Tibial nerve (tissue), 4 donors: Measurements from ENCODE around the gene VOPP1.

Experiments used
- CTCF ChIP-seq, 5 experiments: fragments of 200-600 bp in 3 of 5; fragments of 450-650 bp in 2 of 5; sonication (generic) in 3 of 5; IDR thresholded peaks; one replicate each; pipeline ENCODE4 v1.5.1; 2016 to 2019; ENCODE audit warnings: antibody characterized with exemption in 5 of 5, mild to moderate bottlenecking in 3 of 5, moderate library complexity in 2 of 5
- EP300 ChIP-seq, 2 donors: sonication (generic); formaldehyde crosslinking; IDR thresholded peaks; one replicate each; pipeline ENCODE4 v1.6.1; 2017; ENCODE audit warnings: antibody characterized with exemption in 2 of 2, mild to moderate bottlenecking in 1 of 2
- POLR2A ChIP-seq, 2 donors: fragments of 450-650 bp; IDR thresholded peaks; one replicate each; pipeline ENCODE4 v1.6.1; 2017; ENCODE audit warnings: antibody characterized with exemption in 2 of 2, mild to moderate bottlenecking in 2 of 2, moderate library complexity in 2 of 2

DNA sequence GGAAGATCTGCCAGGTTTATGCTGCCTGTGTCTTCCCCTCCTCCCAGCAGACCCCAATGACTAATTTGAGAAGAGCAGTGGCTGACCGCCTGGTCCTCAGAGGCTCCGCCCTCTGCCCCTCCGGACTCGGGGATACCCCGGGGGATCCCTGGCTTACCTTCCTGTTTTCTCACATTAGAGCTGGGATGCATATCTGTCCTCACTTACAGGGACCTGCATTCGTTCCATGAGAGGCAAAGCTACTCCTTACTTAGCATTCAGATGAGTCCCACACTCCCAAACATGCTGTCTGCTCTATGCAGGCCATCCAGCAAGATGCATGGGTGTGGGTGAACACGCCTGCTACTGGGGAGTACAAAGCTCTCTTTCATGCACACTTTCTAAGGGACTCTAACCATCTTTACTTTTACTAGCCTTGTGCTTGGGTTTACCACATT is 24.0 kb downstream of the VOPP1 start:
- no peak for TF ChIP-seq CTCF (IDR thresholded peaks at IDR 0.05)
- no peak for TF ChIP-seq POLR2A (IDR thresholded peaks at IDR 0.05)
- no peak for TF ChIP-seq EP300 (IDR thresholded peaks at IDR 0.05)
